Right lobe of liver (tissue), 4 donors: Measurements from ENCODE around the gene TBX4.

ENCODE experiments used
- POLR2A ChIP-seq: fragments of 450-650 bp; IDR thresholded peaks from one replicate; pipeline ENCODE4 v1.6.1; 2017; ENCODE audit warnings: antibody characterized with exemption, mild to moderate bottlenecking
- TF ChIP-seq, protein P1 (sequence below), 4 donors: fragments of 200-600 bp in 3 of 4; fragments of 450-650 bp in 1 of 4; IDR thresholded peaks; one replicate each; pipeline versions ENCODE4 v1.5.1 to v1.8.0; 2016 to 2022; ENCODE audit warnings: antibody characterized with exemption in 4 of 4, mild to moderate bottlenecking in 2 of 4
- donor health status: DM: no; HTN: no; CAD: no.
- donor health status: DM: no; HTN: no; CAD: no.
- donor health status: DM: no; HTN: yes; CAD: no.

DNA sequence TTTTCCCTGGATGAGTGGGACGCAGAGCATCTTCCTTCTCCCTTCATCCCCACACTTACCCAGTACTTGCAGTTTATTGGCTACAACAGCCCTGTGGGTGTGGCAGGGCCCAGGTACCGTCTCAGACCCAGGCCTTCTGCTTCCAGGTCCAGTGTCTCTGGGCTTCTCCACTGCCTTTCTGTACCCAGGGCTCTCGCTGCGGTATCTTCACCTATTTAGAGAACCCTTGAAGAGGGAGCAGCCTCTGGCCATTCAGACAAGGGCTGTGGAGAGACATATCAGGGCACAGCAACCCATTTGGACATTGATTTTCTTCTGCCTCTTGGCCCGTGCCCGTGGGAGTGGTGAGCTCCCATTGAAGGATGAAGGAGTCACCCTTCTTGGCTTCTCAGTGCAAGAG is 17.3 kb downstream of the TBX4 start:
- TF ChIP-seq, protein P1, sequence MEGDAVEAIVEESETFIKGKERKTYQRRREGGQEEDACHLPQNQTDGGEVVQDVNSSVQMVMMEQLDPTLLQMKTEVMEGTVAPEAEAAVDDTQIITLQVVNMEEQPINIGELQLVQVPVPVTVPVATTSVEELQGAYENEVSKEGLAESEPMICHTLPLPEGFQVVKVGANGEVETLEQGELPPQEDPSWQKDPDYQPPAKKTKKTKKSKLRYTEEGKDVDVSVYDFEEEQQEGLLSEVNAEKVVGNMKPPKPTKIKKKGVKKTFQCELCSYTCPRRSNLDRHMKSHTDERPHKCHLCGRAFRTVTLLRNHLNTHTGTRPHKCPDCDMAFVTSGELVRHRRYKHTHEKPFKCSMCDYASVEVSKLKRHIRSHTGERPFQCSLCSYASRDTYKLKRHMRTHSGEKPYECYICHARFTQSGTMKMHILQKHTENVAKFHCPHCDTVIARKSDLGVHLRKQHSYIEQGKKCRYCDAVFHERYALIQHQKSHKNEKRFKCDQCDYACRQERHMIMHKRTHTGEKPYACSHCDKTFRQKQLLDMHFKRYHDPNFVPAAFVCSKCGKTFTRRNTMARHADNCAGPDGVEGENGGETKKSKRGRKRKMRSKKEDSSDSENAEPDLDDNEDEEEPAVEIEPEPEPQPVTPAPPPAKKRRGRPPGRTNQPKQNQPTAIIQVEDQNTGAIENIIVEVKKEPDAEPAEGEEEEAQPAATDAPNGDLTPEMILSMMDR (IDR thresholded peaks at IDR 0.05), result no peak
- TF ChIP-seq POLR2A, result no peak
